GM03348 (cell line): Measurements from ENCODE around the gene IFT25.
"Not testable (repeated sequence)": the region's sequence is repeated elsewhere in the genome, so short reads cannot be mapped to it uniquely, and the experiment has no call there.

Experiments used
- DNase-seq: peaks from one replicate; pipeline ENCODE4 v3.0.0; 2012; ENCODE audit warnings: low spot score

IFT25 gene

GRCh38 chr1:53945433-53946251 lies at the start of gene IFT25:
IFT25 (minus strand) TSS chr1:53945699; CDS start chr1:53940082, 5,617 bp downstream.
- DNase-seq: peak; percentile 98

- not testable (repeated sequence) for DNase-seq
Measured at GRCh38 chr1:53994516-53994915, 49.0 kb upstream of the IFT25 start.

DNA sequence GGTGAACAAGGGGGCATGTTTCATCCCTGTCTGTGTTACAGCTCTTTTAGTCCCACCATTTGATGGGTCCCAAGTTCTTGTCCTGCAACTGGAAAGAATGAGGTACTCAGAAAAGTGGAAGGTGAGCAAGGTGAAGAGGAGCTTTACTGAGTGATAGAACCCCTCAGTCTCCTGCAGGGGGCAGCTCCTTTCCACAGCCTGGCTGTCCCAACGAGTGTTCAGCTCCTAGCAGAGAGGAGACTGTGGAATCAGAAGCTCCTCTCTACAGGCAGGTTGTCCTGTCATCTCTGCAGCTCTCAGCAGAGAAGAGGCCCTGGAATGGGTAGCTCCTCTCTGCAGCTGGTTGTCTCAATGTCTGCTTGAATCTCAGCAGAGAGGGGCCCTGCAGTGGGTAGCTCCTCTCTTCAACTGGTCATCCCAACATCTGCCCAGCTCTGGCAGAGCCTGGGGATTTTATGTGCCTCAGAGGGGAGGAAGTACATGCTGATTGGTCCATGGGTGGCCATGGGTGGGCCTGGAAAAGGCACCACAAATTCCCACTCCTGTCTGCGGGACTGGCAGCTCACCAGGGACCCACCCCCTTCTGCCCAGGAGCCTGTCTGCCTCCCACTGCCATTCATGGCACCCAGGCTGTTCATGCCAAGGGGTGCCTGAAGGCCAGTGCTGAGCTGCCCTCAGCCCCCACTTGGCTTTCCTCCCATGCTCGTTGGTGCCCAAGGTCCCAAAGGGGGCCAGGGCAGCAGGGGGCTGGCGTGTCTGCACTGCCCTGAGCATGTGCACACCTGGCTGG lies 46.8 kb upstream of the IFT25 start:
- no peak for DNase-seq

DNA sequence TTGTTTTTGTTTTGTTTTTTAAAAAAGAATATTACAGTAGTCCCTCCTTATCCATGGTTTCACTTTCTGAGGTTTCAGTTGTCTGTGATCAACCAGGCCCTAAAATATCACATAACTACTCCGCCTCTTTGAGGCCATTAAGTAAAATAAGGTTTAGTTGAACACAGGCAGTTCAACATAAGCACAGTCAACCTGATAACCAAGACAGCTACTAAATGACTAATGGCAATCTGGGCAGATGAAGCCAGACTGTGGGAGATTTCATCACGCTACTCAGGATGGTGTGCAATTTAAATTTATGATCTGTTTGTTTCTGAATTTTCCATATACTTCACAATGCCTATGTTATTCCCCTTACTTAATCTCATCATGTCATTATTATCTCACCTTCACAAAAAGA lies 42.4 kb upstream of the IFT25 start:
- DNase-seq: no peak

DNA sequence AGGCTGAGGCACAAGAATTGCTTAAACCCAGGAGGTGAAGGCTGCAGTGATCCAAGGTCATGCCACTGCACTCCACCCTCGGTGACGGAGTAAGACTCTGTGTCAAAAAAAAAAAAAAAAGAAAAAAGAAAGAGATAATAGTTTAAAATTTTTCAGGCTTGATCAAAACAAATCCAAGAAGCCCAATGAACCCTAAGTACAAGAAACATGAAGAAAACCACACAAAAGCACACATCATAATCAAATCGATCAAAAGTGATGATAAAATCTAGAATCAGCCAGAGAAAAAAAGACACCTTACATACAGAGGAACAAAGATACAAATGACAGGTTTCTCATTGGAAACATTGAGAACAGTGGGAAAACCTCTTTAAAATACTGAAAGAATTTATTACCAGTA lies 41.0 kb upstream of the IFT25 start:
- no peak for DNase-seq

DNA sequence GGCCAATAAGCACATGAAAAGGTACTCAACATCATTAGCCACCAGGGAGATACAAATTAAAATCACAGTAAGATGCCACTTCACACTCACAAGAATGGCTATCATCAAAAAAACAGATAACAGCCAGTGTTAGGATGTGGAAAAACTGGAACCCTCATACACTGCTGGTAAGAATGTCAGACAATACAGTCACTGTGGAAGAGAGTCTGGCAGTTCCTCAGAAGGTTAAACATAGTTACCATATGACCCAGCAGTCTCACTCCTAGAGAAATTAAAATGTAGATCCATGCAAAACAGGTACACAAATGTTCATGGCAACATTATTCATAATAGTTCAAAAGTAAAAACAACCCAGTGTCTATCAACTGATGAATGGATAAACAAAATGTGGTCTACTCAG lies 39.2 kb upstream of the IFT25 start:
- no peak for DNase-seq

- DNase-seq: no peak
Measured at GRCh38 chr1:53982763-53983104, 37.2 kb upstream of the IFT25 start.

DNA sequence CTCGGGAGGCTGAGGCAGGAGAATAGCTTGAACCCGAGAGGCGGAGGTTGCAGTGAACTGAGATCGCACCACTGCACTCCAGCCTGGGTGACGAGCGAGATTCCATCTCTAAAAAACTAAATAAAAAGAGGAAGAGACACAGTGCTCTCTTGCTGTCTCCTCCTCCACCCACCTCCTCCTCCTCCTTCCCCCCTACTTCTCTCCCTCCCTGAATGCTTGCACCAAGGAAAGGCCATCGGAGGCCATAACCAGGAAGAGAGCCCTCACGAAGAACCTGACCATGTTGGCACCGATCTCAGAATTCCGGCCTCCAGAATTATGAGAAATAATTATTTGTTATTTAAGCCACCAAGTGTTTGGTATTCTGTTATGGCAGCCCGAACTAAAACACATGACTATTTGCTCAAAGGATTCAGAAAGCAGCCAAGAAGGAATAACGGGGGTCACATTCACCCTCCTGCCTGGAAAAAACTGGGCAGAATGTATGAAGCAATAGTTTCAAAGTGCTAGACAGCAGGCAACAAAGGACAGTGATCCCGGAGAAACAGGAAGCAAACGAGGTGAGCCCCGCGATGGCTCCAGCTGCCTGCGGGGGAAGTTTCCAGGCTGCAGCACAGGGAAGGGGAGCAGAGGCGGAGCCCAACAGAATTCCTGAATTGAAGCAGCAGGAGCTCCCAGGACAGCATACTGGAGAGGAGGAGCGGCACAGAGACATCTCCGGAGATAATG lies 36.7 kb upstream of the IFT25 start:
- DNase-seq: peak; percentile 82

GRCh38 chr1:53981220-53981619 lies 35.7 kb upstream of the IFT25 start:
- DNase-seq: no peak

- DNase-seq: no peak
Measured at GRCh38 chr1:53979712-53980450, 34.4 kb upstream of the IFT25 start.

DNA sequence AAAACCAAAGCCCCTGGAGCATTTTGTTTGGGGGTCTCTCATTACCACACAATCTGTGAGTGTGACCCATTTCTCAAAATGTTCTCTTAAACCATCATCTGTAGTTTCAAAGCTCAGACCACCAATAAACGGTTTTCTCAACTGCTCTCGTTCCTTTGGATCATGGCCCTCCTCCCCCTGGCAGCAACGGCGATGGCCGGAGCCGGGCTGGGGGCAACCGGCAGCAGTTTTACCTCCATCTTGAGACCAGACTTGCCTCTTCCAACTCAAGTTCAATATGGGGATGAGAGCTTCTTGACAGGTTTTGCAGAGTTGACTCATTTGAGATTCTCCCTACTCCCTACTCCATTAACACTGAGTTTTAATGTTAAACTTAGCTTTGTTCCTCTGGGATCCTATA lies 30.4 kb upstream of the IFT25 start:
- DNase-seq: no peak

DNA sequence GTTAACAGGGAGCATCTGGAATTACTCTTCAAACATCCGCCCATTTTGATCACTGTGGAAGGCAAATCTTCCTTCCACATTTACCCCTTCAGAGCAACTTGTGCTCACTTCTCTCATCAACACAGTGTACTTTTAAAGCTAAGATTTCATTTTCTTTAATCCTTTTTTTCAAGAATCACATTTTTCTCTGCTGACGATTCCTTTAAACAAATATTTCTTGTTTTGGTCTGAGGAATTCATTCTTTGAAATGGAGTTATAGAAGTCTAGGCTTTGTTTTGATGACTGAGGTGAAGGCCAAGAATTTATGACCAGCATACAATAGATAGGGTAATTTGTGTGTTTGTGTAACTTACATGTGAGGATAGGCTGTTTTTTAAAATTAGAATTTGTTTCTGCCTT lies 26.2 kb upstream of the IFT25 start:
- no peak for DNase-seq

- DNase-seq: not testable (repeated sequence)
Measured at GRCh38 chr1:53969323-53969722, 23.8 kb upstream of the IFT25 start.

GRCh38 chr1:53968125-53968513 lies 22.6 kb upstream of the IFT25 start:
- no peak for DNase-seq

DNA sequence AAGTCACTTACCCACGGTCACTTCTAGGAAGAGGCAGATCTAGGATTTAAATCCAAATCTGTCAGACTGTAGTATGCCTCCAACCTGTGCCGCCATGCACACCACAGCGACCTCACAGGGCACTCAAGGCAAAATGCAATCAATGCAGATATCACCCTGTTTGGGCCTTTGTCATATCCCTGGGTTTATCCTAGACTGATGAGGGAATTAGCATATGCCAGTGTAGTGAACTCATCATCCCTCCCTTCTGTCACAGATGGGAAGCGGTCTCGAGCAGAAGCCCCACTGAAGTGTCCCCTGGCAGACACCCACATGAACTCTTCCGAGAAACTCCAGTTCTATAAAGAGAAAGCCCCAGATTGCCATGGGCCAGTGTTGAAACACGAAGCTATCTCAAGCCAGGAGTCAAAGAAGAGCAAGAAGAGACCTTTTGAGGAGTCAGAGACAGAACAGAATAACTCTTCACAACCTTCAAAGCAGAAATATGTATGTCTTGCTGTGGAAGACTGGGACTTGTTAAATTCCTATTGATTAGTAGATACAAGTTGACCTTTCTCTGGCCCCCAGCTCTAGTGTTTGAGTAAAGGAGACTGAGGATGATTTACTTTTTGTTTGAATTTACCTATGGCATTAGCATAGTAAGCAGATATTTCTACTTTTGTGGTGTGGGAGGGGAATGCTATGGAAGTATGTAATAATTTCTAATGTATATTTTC lies 22.1 kb upstream of the IFT25 start:
- DNase-seq: no peak

GRCh38 chr1:53966794-53967193 lies 21.3 kb upstream of the IFT25 start:
- DNase-seq: no peak

DNA sequence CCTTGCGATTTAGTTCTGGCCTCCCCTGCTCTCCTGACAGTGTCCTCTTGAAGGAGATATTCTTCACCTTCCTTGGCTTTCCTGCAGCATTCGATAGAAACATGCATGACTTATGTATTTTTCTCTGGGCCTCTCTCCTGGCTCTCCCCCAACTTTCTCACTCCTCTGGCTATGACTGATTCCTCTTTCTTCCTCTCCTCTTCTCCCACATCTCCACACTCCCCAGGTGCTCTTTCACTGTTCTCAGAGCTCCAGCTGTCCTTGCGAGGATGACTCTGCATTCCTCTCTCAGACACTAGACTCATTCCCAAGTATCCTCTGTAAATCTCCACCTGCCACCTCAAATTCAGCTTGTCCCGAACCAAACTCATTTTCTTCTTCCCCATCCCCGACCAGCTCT lies 18.6 kb upstream of the IFT25 start:
- DNase-seq: no peak

GRCh38 chr1:53963460-53963859 lies 18.0 kb upstream of the IFT25 start:
- no peak for DNase-seq

GRCh38 chr1:53962395-53962794 lies 16.9 kb upstream of the IFT25 start:
- no peak for DNase-seq

DNA sequence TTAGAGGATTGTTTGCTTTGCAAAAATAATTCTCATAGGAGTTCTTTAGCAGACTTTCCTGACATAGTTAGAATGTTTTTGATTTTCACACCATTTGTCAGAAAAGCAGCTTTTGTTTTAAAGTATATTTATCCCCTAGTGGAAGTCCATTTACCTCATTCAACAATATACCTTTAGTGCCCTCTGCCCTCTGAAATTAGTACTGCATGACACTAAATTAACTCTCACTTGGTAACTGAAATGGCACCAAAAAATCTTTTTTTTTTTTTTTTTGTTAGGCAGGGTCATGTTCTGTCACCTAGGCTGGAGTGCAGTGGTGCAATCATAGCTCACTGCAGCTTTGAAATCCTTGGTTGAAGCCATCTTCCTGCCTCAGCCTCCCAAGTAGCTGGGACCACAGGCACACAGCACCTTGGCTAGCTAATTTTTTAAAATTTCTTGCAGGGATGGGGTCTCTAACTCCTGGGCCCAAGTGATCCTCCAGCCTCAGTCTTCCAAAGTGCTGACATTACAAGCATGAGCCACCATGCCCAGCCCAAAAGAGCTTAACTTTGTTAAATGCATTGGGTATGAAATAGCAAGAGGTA lies 14.3 kb upstream of the IFT25 start:
- DNase-seq: peak; percentile 33

GRCh38 chr1:53957194-53957818 lies 11.8 kb upstream of the IFT25 start:
- peak; percentile 72 for DNase-seq
